HG03432 (cell line): Measurements from ENCODE around the gene MPRIP.
"Not testable (repeated sequence)": the region's sequence is repeated elsewhere in the genome, so short reads cannot be mapped to it uniquely, and the experiment has no call there.

Experiments used
- ATAC-seq: cut with Tn5 transposase; IDR thresholded peaks from one replicate; pipeline ENCODE4 v1.9.1; 2021; ENCODE audit warnings: mild to moderate bottlenecking, moderate library complexity; ENCODE audit not compliant: unreplicated experiment

MPRIP gene

DNA sequence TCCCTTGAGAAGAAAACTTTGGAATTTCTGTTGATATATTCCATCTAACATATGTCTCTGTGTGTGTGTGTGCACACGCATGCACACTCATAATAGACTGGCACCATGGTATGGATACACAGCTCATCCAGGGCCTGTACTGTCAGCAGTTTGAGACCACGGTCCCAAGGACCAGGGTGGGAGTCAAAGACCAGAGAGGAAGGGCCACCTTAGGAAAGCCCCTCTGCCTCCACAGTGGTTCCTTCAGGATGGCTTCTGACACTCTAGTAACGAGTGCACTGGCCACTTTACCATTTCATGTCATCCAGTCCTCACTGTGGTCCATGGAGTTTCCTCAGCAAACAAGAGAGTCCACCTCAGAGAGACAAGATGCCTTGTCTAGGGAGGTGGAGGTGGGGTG lies 82.1 kb downstream of the MPRIP start:
- ATAC-seq: no peak

DNA sequence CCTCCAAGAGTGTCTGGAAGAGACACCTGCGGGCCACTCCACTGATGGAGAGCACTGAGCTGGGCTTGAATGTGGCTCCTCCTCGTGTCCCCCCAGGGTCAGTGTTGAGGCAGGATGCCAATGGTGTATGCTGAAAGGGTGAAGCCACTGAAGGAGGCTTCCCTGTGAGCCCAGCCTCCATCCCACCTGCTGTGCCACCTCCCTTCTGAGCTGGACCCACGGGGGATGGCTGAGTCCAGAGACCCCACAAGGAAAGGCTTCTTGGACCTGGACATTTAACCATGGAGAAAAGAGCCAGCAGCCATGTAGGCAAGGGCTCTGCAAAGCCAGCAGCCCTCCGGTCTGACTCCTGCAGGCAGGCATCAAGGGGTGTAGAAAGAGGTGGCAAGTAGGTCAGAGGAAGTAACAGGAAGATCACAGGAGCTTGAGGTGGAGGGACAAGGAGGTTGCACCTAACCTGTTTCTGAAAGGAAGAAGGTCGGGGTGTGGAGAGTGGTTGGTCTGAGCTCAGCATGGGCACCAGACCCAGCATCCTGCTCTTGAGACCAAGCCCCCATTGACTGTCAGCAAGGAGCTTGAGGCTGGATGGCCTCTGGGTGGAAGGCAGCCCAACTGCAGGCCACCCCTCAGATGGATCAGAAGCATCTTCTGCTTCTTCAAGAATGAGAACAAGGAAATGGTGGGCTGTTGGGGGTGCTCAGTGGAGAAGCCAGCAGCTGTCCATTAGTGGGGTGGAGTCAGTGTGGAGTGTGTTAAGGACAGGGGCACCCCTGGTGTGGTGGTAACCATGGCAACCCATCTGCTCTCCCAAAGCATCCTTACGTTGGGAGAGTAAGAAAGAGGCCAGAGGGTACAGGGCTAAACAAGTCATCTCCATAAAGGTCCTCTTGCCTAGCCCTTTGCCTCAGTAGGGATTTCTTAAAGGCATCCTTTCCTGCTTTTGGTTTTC lies 83.2 kb downstream of the MPRIP start:
- no peak for ATAC-seq

DNA sequence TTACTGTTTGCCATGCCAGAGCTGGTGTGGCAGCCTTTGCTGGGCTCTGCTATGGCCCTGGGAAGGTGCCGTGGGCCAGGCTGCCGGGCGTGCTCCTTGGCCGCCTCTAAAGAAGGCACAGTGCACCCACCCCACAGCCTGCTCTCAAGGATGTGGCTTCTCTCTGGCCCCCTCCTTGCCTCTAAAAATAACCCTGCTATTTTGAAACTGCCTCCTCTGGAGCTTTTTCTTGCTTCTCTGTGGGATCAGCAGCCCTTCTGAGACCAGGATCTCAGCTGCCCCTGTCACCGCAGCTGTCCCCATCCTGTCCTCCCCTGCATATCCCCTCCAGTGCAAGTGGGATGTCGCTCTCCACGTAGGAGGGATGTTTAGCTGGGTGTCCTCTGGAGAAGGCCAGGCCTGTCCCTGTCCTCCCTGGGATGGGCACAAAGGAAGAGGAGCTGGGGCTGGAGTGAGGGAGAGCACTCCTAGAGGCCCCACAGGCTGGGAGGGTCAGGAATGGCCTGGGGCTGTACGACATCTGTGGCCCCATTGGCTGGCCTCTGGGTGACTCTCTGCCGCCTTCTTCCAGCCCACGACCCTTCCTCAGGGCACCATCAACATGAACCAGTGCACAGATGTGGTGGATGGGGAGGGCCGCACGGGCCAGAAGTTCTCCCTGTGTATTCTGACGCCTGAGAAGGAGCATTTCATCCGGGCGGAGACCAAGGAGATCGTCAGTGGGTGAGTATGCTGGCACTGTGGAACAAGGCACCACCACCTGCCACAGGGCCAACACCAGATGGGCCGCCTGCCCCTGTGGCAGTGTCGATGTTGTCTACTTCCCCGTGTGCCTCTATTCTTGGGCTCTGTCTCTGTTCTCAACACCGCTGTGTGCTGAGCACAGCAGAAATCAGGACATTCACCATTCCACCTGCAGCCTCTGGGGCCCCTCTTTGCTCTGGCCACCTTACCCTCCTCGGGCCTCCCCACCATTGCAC lies 84.2 kb downstream of the MPRIP start:
- no peak for ATAC-seq

DNA sequence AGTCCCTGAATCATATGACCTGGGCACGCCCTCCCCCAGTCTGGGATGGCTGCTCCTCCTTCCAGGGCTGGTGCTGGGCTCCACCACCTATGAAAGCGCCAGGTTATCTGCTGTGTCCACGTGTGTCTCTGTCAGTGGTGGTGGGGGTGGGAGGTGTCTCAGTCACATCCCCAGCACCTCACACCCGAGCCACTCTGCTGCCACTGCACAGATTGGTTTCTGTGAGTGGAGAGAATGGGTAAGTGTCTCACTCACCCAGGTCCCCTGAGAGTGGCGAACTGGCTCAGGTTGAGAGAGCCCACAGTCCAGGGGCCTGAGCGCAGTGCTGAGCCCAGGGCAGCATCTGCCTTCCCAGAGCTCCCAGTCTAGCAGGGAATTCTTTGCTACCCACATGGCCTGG lies 84.9 kb downstream of the MPRIP start:
- no peak for ATAC-seq

- no peak for ATAC-seq
These were observed 85.6 kb downstream of the MPRIP start for GRCh38 chr17:17127730-17128291.

DNA sequence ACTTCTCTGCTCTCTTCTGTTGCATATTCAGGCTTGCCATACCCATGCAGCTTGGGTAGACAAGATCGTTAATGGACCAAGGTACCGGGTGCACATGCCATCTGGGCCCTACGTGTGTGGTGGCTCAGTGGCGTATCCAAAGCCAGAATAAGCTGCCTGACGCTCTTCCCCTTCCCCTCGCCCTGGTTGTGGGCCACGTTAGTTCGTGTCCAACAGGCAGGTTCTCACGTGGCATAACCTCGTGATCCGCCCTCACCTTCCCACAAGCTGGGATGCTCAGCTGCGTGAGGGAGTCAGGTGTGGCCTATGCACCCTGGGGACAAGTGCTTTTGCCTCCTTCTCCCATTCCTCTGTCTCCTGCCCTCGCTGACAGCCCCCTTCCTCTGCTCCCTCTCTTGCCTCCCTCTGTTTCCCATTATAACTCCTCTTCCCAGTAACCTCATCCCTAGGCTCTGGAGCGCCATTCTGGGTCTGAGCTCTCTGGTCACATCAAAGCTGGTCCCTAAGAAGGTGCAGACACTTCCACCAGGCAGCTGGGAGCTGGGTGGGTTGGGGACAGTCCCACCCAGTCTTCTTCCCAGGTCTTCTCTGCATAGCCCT lies 86.3 kb downstream of the MPRIP start:
- ATAC-seq: no peak

DNA sequence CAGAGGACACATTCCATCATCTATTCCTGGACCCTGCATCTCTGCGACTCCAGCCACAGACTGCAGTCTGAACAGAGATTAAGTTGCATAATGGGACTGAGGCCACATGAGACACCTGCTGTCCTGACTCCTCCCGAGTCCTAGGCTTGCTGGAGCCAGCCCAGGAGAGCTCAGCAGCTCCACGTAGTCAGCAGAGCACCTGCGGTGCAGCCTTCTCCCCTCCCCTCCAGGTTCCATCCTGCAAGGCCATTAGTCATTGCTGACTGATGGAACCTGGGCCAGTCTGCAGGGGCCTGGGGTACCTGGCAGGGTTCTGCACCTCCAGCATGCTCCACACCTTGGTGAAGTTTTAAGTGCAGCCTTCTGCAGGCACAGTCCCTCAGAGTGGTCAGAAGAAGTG lies 87.2 kb downstream of the MPRIP start:
- ATAC-seq: no peak

GRCh38 chr17:17130077-17130844 lies 88.0 kb downstream of the MPRIP start:
- ATAC-seq: no peak

GRCh38 chr17:17131839-17132238 lies 89.6 kb downstream of the MPRIP start:
- no peak for ATAC-seq

- ATAC-seq: no peak
These were observed 90.5 kb downstream of the MPRIP start for GRCh38 chr17:17132746-17133145.

- no peak for ATAC-seq
These were observed 92.0 kb downstream of the MPRIP start for GRCh38 chr17:17134051-17134956.

DNA sequence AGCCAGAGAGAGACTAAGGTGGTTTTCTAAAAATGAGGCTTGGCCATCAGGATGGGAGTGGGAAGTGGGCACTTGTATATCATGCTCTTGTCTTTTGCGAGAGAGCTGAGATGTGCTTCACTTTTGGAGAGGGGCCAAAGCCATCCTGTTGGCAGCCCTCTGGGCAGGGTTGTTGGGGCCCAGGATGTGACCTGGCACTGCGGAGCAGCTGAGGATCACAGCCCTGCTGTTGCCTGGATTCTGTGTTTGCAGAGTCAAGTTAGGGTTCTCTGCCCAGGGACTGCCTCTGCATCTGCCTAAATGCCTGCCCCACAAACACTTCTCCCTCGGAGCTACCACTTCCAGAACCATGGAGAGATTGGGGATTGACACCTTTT lies 92.7 kb downstream of the MPRIP start:
- no peak for ATAC-seq

- ATAC-seq: not testable (repeated sequence)
These were observed 94.0 kb downstream of the MPRIP start for GRCh38 chr17:17136221-17136620.

DNA sequence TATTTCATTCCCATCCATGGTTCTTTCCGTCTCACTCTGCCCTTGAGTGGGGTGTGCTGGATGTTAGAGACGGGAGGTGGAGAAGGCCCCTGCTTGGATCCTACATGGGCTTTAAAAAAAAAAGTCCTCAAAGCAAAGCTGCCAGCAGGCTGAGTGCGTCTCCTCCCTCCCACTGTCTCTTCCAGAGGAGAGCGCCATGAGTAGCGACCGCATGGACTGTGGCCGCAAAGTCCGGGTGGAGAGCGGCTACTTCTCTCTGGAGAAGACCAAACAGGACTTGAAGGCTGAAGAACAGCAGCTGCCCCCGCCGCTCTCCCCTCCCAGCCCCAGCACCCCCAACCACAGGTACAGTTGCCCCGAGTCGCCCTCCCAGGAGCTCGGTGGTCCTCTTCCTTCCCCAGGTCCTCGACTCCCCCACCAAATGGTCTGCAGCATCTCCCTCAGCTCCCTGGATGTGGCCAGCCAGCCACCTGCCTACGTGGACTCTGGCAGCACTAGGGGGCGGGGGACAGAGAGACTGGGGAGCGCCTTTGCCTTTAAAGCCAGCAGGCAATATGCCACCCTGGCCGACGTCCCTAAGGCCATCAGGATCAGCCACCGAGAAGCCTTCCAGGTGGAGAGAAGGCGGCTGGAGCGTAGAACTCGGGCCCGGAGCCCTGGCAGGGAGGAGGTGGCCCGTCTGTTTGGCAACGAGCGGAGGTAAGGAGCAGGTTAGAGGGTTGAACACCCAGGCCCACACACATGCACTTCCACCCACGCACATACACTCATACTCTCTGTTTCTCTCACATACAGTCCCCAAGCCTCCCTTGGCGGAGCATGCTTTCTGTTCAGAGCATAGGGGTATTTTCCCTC lies 95.7 kb downstream of the MPRIP start:
- ATAC-seq: no peak

GRCh38 chr17:17139972-17140589 lies 97.8 kb downstream of the MPRIP start:
- ATAC-seq: no peak

GRCh38 chr17:17140590-17140980 lies 98.3 kb downstream of the MPRIP start:
- no peak for ATAC-seq

DNA sequence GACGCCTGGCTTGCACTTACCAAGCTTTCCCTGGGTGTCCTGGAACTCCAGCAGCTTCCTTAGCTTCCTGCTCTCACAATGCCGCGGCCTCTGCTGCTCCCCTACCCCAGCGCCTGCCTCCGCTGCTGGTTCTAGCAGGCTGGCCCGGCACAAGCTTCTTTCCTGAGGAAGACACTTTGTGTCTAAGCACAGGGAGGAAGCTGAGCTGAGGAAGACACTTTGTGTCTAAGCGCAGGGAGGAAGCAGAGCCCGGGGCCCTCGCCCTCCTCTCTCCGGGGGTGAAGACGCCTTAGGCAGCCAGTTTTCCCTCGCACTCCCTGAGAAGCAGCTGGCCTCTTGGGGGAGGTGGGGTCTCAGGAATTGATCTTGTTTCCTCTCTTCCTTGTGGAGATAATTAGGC lies 99.0 kb downstream of the MPRIP start:
- ATAC-seq: no peak
